GM12865 (cell line): ENCODE data around the gene ZBTB43.

Experiments
- DNase-seq: peaks from one replicate; pipeline ENCODE4 v3.0.0; 2010; ENCODE audit warnings: low read depth
- H3K4me3 ChIP-seq: 2 replicates; pipeline ENCODE4 v1.5.1; 2011; ENCODE audit warnings: mild to moderate bottlenecking, low read depth, low read length, control low read depth
- CTCF ChIP-seq: IDR thresholded peaks from 2 replicates; pipeline ENCODE4 v1.5.1; 2011; ENCODE audit warnings: low read length, control low read depth, low read depth, inconsistent platforms; ENCODE audit not compliant: insufficient read depth; ENCODE audit errors: missing control alignments

ZBTB43 gene

GRCh38 chr9:126847051-126847450 is 42.2 kb downstream of the ZBTB43 start:
- DNase-seq: no peak
- H3K4me3 ChIP-seq: no peak overlapping the region
- TF ChIP-seq CTCF: no peak

- TF ChIP-seq CTCF: no peak
- no peak overlapping the region for H3K4me3 ChIP-seq
- DNase-seq: no peak
Observed at GRCh38 chr9:126849591-126850225, 44.9 kb downstream of the ZBTB43 start.

GRCh38 chr9:126851286-126851880 is 46.5 kb downstream of the ZBTB43 start:
- DNase-seq: no peak
- H3K4me3 ChIP-seq: no peak overlapping the region
- no peak for TF ChIP-seq CTCF

GRCh38 chr9:126852086-126852688 is 47.3 kb downstream of the ZBTB43 start:
- no peak for TF ChIP-seq CTCF
- no peak overlapping the region for H3K4me3 ChIP-seq
- DNase-seq: no peak

- no peak for DNase-seq
Observed at GRCh38 chr9:126853667-126854066, 48.8 kb downstream of the ZBTB43 start.

GRCh38 chr9:126854734-126855133 is 49.9 kb downstream of the ZBTB43 start:
- DNase-seq: no peak
- no peak overlapping the region for H3K4me3 ChIP-seq
- no peak for TF ChIP-seq CTCF

More at GRCh38 chr9:126853667-126854066, 48.8 kb downstream of the ZBTB43 start:
- TF ChIP-seq CTCF: no peak
- no peak overlapping the region for H3K4me3 ChIP-seq
